OCI-LY7 (cell line): ENCODE data around the gene MACROD2.

Source experiments
- CTCF ChIP-seq: fragments of 200-600 bp; sonication (generic); conservative IDR thresholded peaks from 2 replicates; pipeline ENCODE4 v1.5.1; 2014; ENCODE audit warnings: mild to moderate bottlenecking, antibody characterized with exemption, low read length, moderate library complexity, mixed read lengths
- EZH2phosphoT487 ChIP-seq: fragments of 200-600 bp; sonication (generic); IDR thresholded peaks from 2 replicates; pipeline ENCODE4 v1.6.1; 2018; ENCODE audit warnings: low read depth, borderline replicate concordance, mild to moderate bottlenecking, mixed run types, antibody characterized with exemption, low read length, moderate library complexity, mixed read lengths

GRCh38 chr20:14612391-14612790, 617.1 kb downstream of the MACROD2 start:
- no peak for TF ChIP-seq CTCF
- no peak for TF ChIP-seq EZH2phosphoT487
